Lower leg skin (tissue), 3 donors: ENCODE data around the gene TTYH2.

Experiments
- CTCF ChIP-seq, 3 donors: fragments of 450-650 bp; IDR thresholded peaks; one replicate each; pipeline ENCODE4 v1.5.1; 2016; ENCODE audit warnings: antibody characterized with exemption in 3 of 3, mild to moderate bottlenecking in 3 of 3, moderate library complexity in 2 of 3
- POLR2A ChIP-seq, 2 donors: fragments of 450-650 bp; IDR thresholded peaks; one replicate each; pipeline ENCODE4 v1.6.1; 2016 to 2017; ENCODE audit warnings: antibody characterized with exemption in 2 of 2, mild to moderate bottlenecking in 1 of 2, moderate library complexity in 1 of 2

DNA sequence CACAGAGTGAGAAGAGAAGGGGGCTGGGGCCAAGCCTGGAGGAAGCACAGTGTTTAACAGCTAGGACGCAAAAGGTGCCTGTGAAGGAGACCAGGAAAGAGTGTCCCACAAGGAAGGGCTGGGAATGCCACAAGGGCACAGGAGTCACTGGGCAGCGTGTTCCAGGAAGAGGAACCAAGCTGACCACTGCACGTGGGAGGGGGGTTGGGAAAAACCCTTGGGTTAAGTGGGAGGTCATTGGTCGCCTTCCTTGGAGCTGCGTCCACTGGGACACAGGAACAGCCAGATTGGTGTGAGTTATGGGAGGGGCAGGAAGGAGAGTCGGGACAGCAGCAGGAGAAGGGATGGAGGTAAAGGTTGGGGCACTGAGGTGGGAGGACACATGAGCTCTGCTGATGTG lies 12.9 kb downstream of the TTYH2 start:
- TF ChIP-seq POLR2A (IDR thresholded peaks at IDR 0.05) = no peak
- TF ChIP-seq CTCF (IDR thresholded peaks at IDR 0.05) = no peak
